ENCODE data around the gene BLOC1S6. TPM values are rescaled to one million over a fixed set of nuclear protein-coding genes. Genes with fewer than 3 reads are reported as not detected.

The BLOC1S6 gene
- total and polyA plus RNA-seq, 2 of the 8 experiments (the other 6 are each of a cell fraction or from before 2014, with no cell fraction given), result 4.5 to 28.8 TPM

DNA sequence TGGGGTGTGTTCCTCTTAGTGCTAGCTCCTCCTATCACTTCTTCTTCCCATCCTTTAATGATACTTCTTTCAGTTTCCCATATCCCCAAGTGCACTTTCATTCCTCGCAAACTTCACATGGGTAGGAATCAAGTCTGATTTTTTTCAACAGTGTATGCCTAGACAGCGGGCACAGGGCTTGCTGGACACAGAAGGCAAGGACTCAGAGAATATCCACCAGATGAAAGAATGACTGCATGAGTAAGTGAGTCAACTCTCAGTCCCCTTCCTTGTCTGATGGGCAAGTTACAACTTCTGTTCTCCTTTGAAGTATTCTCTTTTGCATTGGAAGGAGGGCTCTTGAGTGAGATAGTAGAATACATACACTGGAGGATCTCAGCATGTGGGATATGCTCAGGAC, 44.6 kb downstream of the BLOC1S6 start:
- Histone ChIP-seq H3K4ac (replicated peaks; ENCODE audit: insufficient read length, low read depth, low read length) (no peak overlapping the region), H3K79me2 (ENCODE audit: control insufficient read depth in 1 of 2, insufficient read depth in 2 of 2, low read length in 2 of 2) (no peaks in the 10 kb centered on the region), H2AK5ac (ENCODE audit: low read depth, low read length) (no peak overlapping the region), H3K9ac (replicated peaks in 1 of 4; ENCODE audit: extremely low read depth in 1 of 4, low read depth in 3 of 4, low read length in 3 of 4) (no peak overlapping the region), H3K79me1 (ENCODE audit: low read depth, low read length) (no peaks in the 10 kb centered on the region), H4K20me1 (replicated peaks in 1 of 2; ENCODE audit: control insufficient read depth in 1 of 2, insufficient read depth in 2 of 2, low read length in 2 of 2) (no peaks in the 10 kb centered on the region), H2BK20ac (ENCODE audit: low read length) (no peak overlapping the region), H4K8ac (ENCODE audit: extremely low read depth, insufficient read depth, low read length) (no peak overlapping the region), H4K5ac (ENCODE audit: insufficient read length, low read depth, low read length) (no peak overlapping the region), H3K4me2 (ENCODE audit: insufficient read depth in 1 of 2, low read depth in 2 of 2, low read length in 2 of 2) (no peak overlapping the region), H3K36me3 (ENCODE audit: control insufficient read depth in 2 of 4, insufficient read depth in 4 of 4, low read length in 3 of 4) (no peaks in the 10 kb centered on the region), H2BK15ac (ENCODE audit: low read length) (no peak overlapping the region), H2BK120ac (replicated peaks; ENCODE audit: low read depth, low read length) (no peak overlapping the region), H2BK12ac (ENCODE audit: low read depth, low read length) (no peak overlapping the region), H3K9me3 (ENCODE audit: insufficient read depth in 2 of 2, low read depth in 1 of 2, low read length in 1 of 2) (peaks cover 0 to 5% of the 10 kb centered on the region in 2 experiments; a peak in 1 of 4 replicates), H3K56ac (replicated peaks; ENCODE audit: insufficient read length, low read depth, low read length) (no peak overlapping the region), H3K4me1 (replicated peaks in 1 of 4; ENCODE audit: control insufficient read depth in 3 of 4, insufficient read depth in 4 of 4, low read length in 3 of 4) (peaks cover 0 to 7% (median 1%) of the 10 kb centered on the region in 4 experiments; a peak in 3 of 7 replicates), H3K27ac (ENCODE audit: low read depth, low read length) (no peak overlapping the region), H2AFZ (ENCODE audit: low read length) (no peak overlapping the region), H3K14ac (ENCODE audit: insufficient read length) (no peak overlapping the region), H3K18ac (ENCODE audit: extremely low read depth, low read length) (no peak overlapping the region), H2BK5ac (ENCODE audit: low read depth, low read length) (no peak overlapping the region), H3K23me2 (ENCODE audit: low read depth, low read length) (peaks cover 10% of the 10 kb centered on the region; the same call in 1 of the 2 replicates), H3K4me3 (ENCODE audit: extremely low read depth in 1 of 4, insufficient read depth in 2 of 4, low read depth in 3 of 4, low read length in 4 of 4) (no peak overlapping the region), H3K23ac (ENCODE audit: insufficient read length) (no peak overlapping the region), H4K91ac (replicated peaks; ENCODE audit: insufficient read length, low read length) (no peak overlapping the region), H3K27me3 (replicated peaks in 1 of 4; ENCODE audit: control insufficient read depth in 3 of 4, extremely low read depth in 1 of 4, insufficient read depth in 3 of 4, low read length in 3 of 4) (peaks cover 0 to 25% (median 19%) of the 10 kb centered on the region in 4 experiments; a peak in 6 of 7 replicates)
- FAIRE-seq (no peak), DNase-seq (ENCODE audit: low read depth in 1 of 2, low spot score in 2 of 2) (no peak)
- WGBS, 2 experiments (ENCODE audit: extremely low coverage in 1 of 2, insufficient coverage in 1 of 2, insufficient read length in 1 of 2, insufficient replicate concordance in 2 of 2, low coverage in 1 of 2, low lambda C conversion rate in 2 of 2, missing lambda C conversion rate in 1 of 2), result 84% methylated on average over 2 of the region's 2 CpGs; no CpG with 5 or more reads in 1 of the 2 experiments
- ChIA-PET CTCF (ENCODE audit: partially characterized antibody) (interaction anchor here (0.6 to 1.7 kb wide), 3 partner anchors 9 to 202 kb away, joined by 3 to 5 read pairs (median 4); no protein-coding TSS in a partner anchor), POLR2A (ENCODE audit: partially characterized antibody) (no interaction called here)
- TF ChIP-seq KDM4A (IDR thresholded peaks at IDR 0.05; ENCODE audit: low read depth, low read length, severe bottlenecking) (no peak), CREB1 (IDR thresholded peaks at IDR 0.05) (no peak), NANOG (IDR thresholded peaks at IDR 0.05; ENCODE audit: insufficient read depth, low read depth, low read length, poor library complexity, severe bottlenecking) (no peak), YY1 (IDR thresholded peaks at IDR 0.05; ENCODE audit: low read depth, low read length) (no peak), TBP (IDR thresholded peaks at IDR 0.05; ENCODE audit: low read depth, low read length) (no peak), SRF (IDR thresholded peaks at IDR 0.05; ENCODE audit: low read depth, low read length) (no peak), POU5F1 (IDR thresholded peaks at IDR 0.05; ENCODE audit: low read depth, low read length) (no peak), SP2 (IDR thresholded peaks at IDR 0.05; ENCODE audit: low read length) (no peak), SIRT6 (IDR thresholded peaks at IDR 0.05; ENCODE audit: low read length) (no peak), TCF12 (IDR thresholded peaks at IDR 0.05; ENCODE audit: low read depth, low read length) (no peak), MAFK (IDR thresholded peaks at IDR 0.05; ENCODE audit: low read depth, low read length) (no peak), JUND (IDR thresholded peaks at IDR 0.05; ENCODE audit: low read length) (no peak)
- TF ChIP-seq, protein P1, sequence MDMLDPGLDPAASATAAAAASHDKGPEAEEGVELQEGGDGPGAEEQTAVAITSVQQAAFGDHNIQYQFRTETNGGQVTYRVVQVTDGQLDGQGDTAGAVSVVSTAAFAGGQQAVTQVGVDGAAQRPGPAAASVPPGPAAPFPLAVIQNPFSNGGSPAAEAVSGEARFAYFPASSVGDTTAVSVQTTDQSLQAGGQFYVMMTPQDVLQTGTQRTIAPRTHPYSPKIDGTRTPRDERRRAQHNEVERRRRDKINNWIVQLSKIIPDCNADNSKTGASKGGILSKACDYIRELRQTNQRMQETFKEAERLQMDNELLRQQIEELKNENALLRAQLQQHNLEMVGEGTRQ (IDR thresholded peaks at IDR 0.05; ENCODE audit: low read length), result no peak

Measured in H1 (cell line).